OCI-LY3 (cell line): ENCODE results near the gene PTPRT.

ENCODE experiments used
- CTCF ChIP-seq: fragments of 200-600, 300-600 bp; sonication (generic); IDR thresholded peaks from 2 replicates; pipeline ENCODE4 v1.5.1; 2014; ENCODE audit warnings: antibody characterized with exemption, low read length, low read depth
- EZH2phosphoT487 ChIP-seq: fragments of 200-600 bp; shearing (Covaris generic); IDR thresholded peaks from 2 replicates; pipeline ENCODE4 v1.6.1; 2018; ENCODE audit warnings: antibody characterized with exemption, mixed run types, low read depth

- TF ChIP-seq CTCF (no peak), EZH2phosphoT487 (no peak)
Observed at GRCh38 chr20:42807876-42808275, 381.8 kb downstream of the PTPRT start.
